ENCODE data around the gene FMOD. TPM values are rescaled to one million over a fixed set of nuclear protein-coding genes. Genes with fewer than 3 reads are reported as not detected.
A peak's percentile ranks its signal among the peaks of the same experiment; 100 is the strongest.

FMOD gene
- polyA plus RNA-seq, 3 donors, result not detected

DNA sequence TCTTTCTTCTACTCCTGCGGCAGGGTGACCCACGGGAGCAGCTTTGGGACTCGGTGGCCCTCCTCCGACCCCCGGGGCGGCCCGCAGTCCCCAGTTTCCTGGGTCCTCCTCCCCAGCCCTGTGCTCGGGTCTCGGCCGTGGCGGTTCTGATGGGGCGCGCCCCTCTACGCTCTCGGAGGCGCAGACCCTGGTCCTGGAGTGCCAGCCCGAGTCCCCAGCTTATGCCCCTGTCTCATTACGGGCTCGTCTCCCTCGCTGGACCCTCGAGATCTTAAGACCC is 45.2 kb downstream of the FMOD start:
- Histone ChIP-seq H3K79me2 (ENCODE audit: insufficient read depth, low read length) (peaks cover 46% of the 10 kb centered on the region), H3K9ac (ENCODE audit: insufficient read depth, low read length, poor library complexity, severe bottlenecking) (peak overlapping the region; percentile 97), H3K4me3 (replicated peaks in 1 of 3; ENCODE audit: low read depth in 2 of 3, low read length in 3 of 3) (peak overlapping the region; percentile 81 to 99 (median 97)), H3K4me2 (replicated peaks; ENCODE audit: extremely low read depth, low read length, poor library complexity, severe bottlenecking) (peak overlapping the region; percentile 99), H4K20me1 (ENCODE audit: insufficient read depth, low read length) (peaks cover 55% of the 10 kb centered on the region), H3K36me3 (replicated peaks in 1 of 2; ENCODE audit: control insufficient read depth in 1 of 2, insufficient read depth in 2 of 2, low read length in 2 of 2) (peaks cover 38 to 44% of the 10 kb centered on the region in 2 donors), H3K27ac (ENCODE audit: low read depth in 1 of 2, low read length in 2 of 2) (peak overlapping the region; percentile 98 to 100), H3K9me3 (replicated peaks in 1 of 2; ENCODE audit: control insufficient read depth in 1 of 2, insufficient read depth in 1 of 2, low read length in 2 of 2) (no peaks in the 10 kb centered on the region), H3K4me1 (ENCODE audit: control insufficient read depth in 1 of 2, insufficient read depth in 2 of 2, low read length in 2 of 2) (peaks cover 49 to 63% of the 10 kb centered on the region in 2 donors), H2AFZ (ENCODE audit: insufficient read depth, low read depth, low read length, poor library complexity, severe bottlenecking) (no peak overlapping the region), H3K27me3 (ENCODE audit: control insufficient read depth in 2 of 2, insufficient read depth in 2 of 2, low read length in 2 of 2) (no peaks in the 10 kb centered on the region)
- Mint-ChIP-seq H3K9me3 (peaks cover 0 to 5% (median 1%) of the 10 kb centered on the region in 7 donors), H3K27me3 (ENCODE audit: low read depth in 3 of 3) (peaks cover 0 to 3% (median 2%) of the 10 kb centered on the region in 3 donors), H3K4me1 (peaks cover 69% of the 10 kb centered on the region), H3K4me3 (peak overlapping the region; percentile 93 to 100), H3K27ac (peak overlapping the region; percentile 93 to 98 (median 97)), H3K36me3 (peaks cover 42 to 46% of the 10 kb centered on the region in 2 donors)
- intact Hi-C loops (cut with micrococcal nuclease), result loop anchor here (1.0 to 5.0 kb wide), 4 partner anchors 15 to 37 kb away; no protein-coding TSS in a partner anchor
- WGBS (ENCODE audit: insufficient coverage), result under 1% methylated on average over 21 of the region's 21 CpGs
- DNase-seq, result no peak
- TF ChIP-seq CTCF (IDR thresholded peaks at IDR 0.05), result no peak

DNA sequence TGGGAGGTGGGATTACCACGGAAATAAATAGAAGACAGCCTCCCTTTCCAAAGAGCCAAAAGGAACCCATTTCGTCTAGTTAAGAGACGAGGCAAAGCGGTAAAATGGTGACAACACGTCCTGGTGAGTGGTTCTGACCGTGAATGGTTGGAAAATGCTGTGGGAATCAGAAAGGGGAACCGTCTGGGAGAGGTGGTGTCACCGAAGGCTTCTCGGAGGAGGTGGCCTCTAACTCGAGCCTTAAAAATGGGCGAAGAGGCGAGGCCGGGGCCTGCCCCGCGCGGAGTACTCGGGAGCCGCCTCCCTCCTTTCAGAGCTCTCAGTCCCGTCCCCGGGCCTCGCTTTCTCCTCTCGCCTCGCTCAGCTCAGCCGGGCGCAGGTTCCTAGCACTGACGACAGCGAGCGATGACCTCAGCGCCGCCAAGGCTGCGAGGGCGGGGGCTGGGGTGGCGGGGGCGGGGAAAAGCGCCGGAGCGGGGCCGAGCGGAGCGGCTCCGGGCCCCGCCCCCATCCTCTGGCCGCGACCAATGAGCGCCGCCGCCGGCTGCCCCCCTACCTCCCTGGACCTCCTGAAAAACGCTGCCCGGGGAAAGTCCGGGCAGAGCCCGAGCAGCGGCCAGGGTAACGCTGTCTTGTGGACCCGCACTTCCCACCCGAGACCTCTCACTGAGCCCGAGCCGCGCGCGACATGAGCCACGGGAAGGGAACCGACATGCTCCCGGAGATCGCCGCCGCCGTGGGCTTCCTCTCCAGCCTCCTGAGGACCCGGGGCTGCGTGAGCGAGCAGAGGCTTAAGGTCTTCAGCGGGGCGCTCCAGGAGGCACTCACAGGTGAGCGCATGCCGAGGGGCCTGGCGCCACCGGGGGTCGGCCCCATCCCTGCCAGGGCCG is 45.8 kb downstream of the FMOD start, which contains the start of gene BTG2:
Gene BTG2 (plus strand): TSS at position 601 of the 890 bp plus-strand sequence. CDS start 88 bp downstream, at position 689.
- Mint-ChIP-seq H3K4me1 (peaks cover 69% of the 10 kb centered on the region), H3K36me3 (peaks cover 39 to 44% of the 10 kb centered on the region in 2 donors), H3K27ac (peak within 1 kb of the TSS; percentile 97 to 99 (median 98)), H3K4me3 (peak within 1 kb of the TSS; percentile 93 to 100), H3K9me3 (peaks cover 0 to 5% (median 1%) of the 10 kb centered on the region in 7 donors), H3K27me3 (ENCODE audit: low read depth in 3 of 3) (peaks cover 0 to 3% (median 2%) of the 10 kb centered on the region in 3 donors)
- Histone ChIP-seq H3K9ac (ENCODE audit: insufficient read depth, low read length, poor library complexity, severe bottlenecking) (peak within 1 kb of the TSS; percentile 97), H3K9me3 (replicated peaks in 1 of 2; ENCODE audit: control insufficient read depth in 1 of 2, insufficient read depth in 1 of 2, low read length in 2 of 2) (no peaks in the 10 kb centered on the region), H3K4me3 (replicated peaks in 1 of 3; ENCODE audit: low read depth in 2 of 3, low read length in 3 of 3) (peak within 1 kb of the TSS; percentile 81 to 99 (median 97)), H4K20me1 (ENCODE audit: insufficient read depth, low read length) (peaks cover 49% of the 10 kb centered on the region), H3K4me1 (ENCODE audit: control insufficient read depth in 1 of 2, insufficient read depth in 2 of 2, low read length in 2 of 2) (peaks cover 54 to 68% of the 10 kb centered on the region in 2 donors), H3K27ac (ENCODE audit: low read depth in 1 of 2, low read length in 2 of 2) (peak within 1 kb of the TSS; percentile 98 to 100), H3K79me2 (ENCODE audit: insufficient read depth, low read length) (peaks cover 46% of the 10 kb centered on the region), H3K4me2 (replicated peaks; ENCODE audit: extremely low read depth, low read length, poor library complexity, severe bottlenecking) (peak within 1 kb of the TSS; percentile 99), H3K36me3 (replicated peaks in 1 of 2; ENCODE audit: control insufficient read depth in 1 of 2, insufficient read depth in 2 of 2, low read length in 2 of 2) (peaks cover 38% of the 10 kb centered on the region in 2 donors), H2AFZ (ENCODE audit: insufficient read depth, low read depth, low read length, poor library complexity, severe bottlenecking) (no peak within 1 kb of the TSS), H3K27me3 (ENCODE audit: control insufficient read depth in 2 of 2, insufficient read depth in 2 of 2, low read length in 2 of 2) (no peaks in the 10 kb centered on the region)
- WGBS (ENCODE audit: insufficient coverage), result under 1% methylated on average over 78 of the region's 79 CpGs
- peak; percentile 92 to 96 (median 93) for DNase-seq
- intact Hi-C loops (cut with micrococcal nuclease), result loop anchor here (1.0 to 5.0 kb wide), 4 partner anchors 15 to 37 kb away; no protein-coding TSS in a partner anchor
- no peak for TF ChIP-seq CTCF (IDR thresholded peaks at IDR 0.05)

Measured in CD14-positive monocyte (primary cell).